ENCODE results near the gene CHST5. TPM values are rescaled to one million over a fixed set of nuclear protein-coding genes. Genes with fewer than 3 reads are reported as not detected.

CHST5 gene
- total and polyA plus RNA-seq, 2 experiments from 2014 or later, result not detected

DNA sequence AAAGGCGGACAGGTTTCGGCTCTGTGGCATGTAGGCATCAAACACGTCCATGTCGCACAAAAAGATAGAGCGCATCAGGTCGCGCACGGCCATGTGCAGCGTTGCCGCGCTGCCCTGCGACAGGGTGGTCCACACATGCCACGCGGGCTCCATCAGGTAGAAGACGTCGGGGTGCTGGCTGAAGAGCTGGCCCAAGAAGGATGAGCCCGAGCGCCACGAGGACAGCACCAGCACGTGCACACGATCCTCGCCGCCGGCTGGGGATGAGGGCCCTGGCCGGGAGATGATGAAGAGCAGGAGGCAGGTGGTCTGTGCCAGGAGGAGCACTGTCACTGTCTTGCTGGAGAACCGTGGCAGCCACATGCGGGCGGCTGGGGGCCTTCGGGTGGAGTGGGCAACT lies 5.9 kb downstream of the CHST5 start:
- H3K4me3 ChIP-seq, result no peak overlapping the region
- H3K27me3 ChIP-seq (ENCODE audit: insufficient read depth), result no peaks in the 10 kb centered on the region
- Mint-ChIP-seq H3K4me3 (no peak overlapping the region), H3K36me3 (ENCODE audit: low read depth) (no peaks in the 10 kb centered on the region), H3K27ac (no peak overlapping the region), H3K4me1 (peaks cover 9% of the 10 kb centered on the region; the same call in 1 of the 3 replicates), H3K9me3 (peaks cover 3% of the 10 kb centered on the region; the same call in 1 of the 3 replicates), H3K27me3 (ENCODE audit: insufficient read depth, low read depth, poor library complexity) (peaks cover 14% of the 10 kb centered on the region)
- H3K4me2 ChIP-seq, result no peak overlapping the region
- no peak for TF ChIP-seq JUNB (IDR thresholded peaks at IDR 0.05; ENCODE audit: unreplicated experiment)
- no peak for TF ChIP-seq NANOG (IDR thresholded peaks at IDR 0.05; ENCODE audit: borderline replicate concordance)
- TF ChIP-seq, protein P1, sequence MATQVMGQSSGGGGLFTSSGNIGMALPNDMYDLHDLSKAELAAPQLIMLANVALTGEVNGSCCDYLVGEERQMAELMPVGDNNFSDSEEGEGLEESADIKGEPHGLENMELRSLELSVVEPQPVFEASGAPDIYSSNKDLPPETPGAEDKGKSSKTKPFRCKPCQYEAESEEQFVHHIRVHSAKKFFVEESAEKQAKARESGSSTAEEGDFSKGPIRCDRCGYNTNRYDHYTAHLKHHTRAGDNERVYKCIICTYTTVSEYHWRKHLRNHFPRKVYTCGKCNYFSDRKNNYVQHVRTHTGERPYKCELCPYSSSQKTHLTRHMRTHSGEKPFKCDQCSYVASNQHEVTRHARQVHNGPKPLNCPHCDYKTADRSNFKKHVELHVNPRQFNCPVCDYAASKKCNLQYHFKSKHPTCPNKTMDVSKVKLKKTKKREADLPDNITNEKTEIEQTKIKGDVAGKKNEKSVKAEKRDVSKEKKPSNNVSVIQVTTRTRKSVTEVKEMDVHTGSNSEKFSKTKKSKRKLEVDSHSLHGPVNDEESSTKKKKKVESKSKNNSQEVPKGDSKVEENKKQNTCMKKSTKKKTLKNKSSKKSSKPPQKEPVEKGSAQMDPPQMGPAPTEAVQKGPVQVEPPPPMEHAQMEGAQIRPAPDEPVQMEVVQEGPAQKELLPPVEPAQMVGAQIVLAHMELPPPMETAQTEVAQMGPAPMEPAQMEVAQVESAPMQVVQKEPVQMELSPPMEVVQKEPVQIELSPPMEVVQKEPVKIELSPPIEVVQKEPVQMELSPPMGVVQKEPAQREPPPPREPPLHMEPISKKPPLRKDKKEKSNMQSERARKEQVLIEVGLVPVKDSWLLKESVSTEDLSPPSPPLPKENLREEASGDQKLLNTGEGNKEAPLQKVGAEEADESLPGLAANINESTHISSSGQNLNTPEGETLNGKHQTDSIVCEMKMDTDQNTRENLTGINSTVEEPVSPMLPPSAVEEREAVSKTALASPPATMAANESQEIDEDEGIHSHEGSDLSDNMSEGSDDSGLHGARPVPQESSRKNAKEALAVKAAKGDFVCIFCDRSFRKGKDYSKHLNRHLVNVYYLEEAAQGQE (IDR thresholded peaks at IDR 0.05; ENCODE audit: unreplicated experiment), result no peak
- TF ChIP-seq ZNF114 (CRISPR knock-in tag; IDR thresholded peaks at IDR 0.05), result no peak
- TF ChIP-seq STAT1 (IDR thresholded peaks at IDR 0.05; ENCODE audit: unreplicated experiment), result no peak
- no peak for TF ChIP-seq POLR2AphosphoS5 (IDR thresholded peaks at IDR 0.05; ENCODE audit: low read depth)
- no peak for TF ChIP-seq ETS1 (IDR thresholded peaks at IDR 0.05)
- TF ChIP-seq CREB1 (CRISPR knock-in tag; IDR thresholded peaks at IDR 0.05; ENCODE audit: low read depth), result no peak
- TF ChIP-seq, protein P2, sequence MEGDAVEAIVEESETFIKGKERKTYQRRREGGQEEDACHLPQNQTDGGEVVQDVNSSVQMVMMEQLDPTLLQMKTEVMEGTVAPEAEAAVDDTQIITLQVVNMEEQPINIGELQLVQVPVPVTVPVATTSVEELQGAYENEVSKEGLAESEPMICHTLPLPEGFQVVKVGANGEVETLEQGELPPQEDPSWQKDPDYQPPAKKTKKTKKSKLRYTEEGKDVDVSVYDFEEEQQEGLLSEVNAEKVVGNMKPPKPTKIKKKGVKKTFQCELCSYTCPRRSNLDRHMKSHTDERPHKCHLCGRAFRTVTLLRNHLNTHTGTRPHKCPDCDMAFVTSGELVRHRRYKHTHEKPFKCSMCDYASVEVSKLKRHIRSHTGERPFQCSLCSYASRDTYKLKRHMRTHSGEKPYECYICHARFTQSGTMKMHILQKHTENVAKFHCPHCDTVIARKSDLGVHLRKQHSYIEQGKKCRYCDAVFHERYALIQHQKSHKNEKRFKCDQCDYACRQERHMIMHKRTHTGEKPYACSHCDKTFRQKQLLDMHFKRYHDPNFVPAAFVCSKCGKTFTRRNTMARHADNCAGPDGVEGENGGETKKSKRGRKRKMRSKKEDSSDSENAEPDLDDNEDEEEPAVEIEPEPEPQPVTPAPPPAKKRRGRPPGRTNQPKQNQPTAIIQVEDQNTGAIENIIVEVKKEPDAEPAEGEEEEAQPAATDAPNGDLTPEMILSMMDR (conservative IDR thresholded peaks at IDR 0.05; ENCODE audit: low read depth in 2 of 2), result no peak
- H3K36me3 ChIP-seq (ENCODE audit: insufficient read depth), result no peaks in the 10 kb centered on the region
- no peak for DNase-seq (ENCODE audit: low spot score)
- no peak for ATAC-seq
- H3K4me1 ChIP-seq (ENCODE audit: insufficient read depth), result no peaks in the 10 kb centered on the region
- H3F3A ChIP-seq (replicated peaks; ENCODE audit: low read depth), result no peaks in the 10 kb centered on the region
- peak overlapping the region; percentile 28; the same call in 1 of the 2 replicates for H2AFZ ChIP-seq
- no peak overlapping the region for H3K27ac ChIP-seq (ENCODE audit: low read depth)
- no peaks in the 10 kb centered on the region for H4K20me1 ChIP-seq (replicated peaks; ENCODE audit: insufficient read depth)
- H3K9me2 ChIP-seq (ENCODE audit: insufficient read depth), result no peaks in the 10 kb centered on the region
- no peaks in the 10 kb centered on the region for H3K79me2 ChIP-seq (replicated peaks; ENCODE audit: insufficient read depth)

Measured in GM23338 (cell line).